K562 (cell line): ENCODE measurements around the gene TCIRG1. TPM values are rescaled to one million over a fixed set of nuclear protein-coding genes. Genes with fewer than 3 reads are reported as not detected.
A peak's percentile ranks its signal among the peaks of the same experiment; 100 is the strongest.

ENCODE experiments used
- ARID2 ChIP-seq: fragments of 450-650 bp; IDR thresholded peaks from 2 replicates; pipeline ENCODE4 v1.6.1; 2017; ENCODE audit warnings: antibody characterized with exemption, mild to moderate bottlenecking
- BDP1 ChIP-seq: IDR thresholded peaks from 3 replicates; pipeline ENCODE4 v1.6.1; 2011; ENCODE audit not compliant: insufficient read length, insufficient read depth
- BRCA1 ChIP-seq, 2 experiments: fragments of 450-650 bp in 1 of 2; sonication (generic) in 1 of 2; formaldehyde crosslinking in 1 of 2; IDR thresholded peaks; 2 replicates each; pipeline versions ENCODE4 v1.5.0 to v1.6.1; 2017 to 2020; ENCODE audit warnings: mild to moderate bottlenecking in 1 of 2, missing genetic modification reagents in 1 of 2
- CBFA2T2 ChIP-seq: fragments of 450-650 bp; conservative IDR thresholded peaks from 2 replicates; pipeline ENCODE4 v1.6.1; 2017; ENCODE audit warnings: mild to moderate bottlenecking
- CBX1 ChIP-seq: sonication (generic); IDR thresholded peaks from 2 replicates; pipeline ENCODE4 v1.6.1; 2016; ENCODE audit warnings: antibody characterized with exemption, low read depth, mild to moderate bottlenecking
- ETS1 ChIP-seq: conservative IDR thresholded peaks from 2 replicates; pipeline ENCODE4 v1.6.1; 2011; ENCODE audit warnings: low read depth, mild to moderate bottlenecking, low read length; ENCODE audit not compliant: control insufficient read depth
- HDAC8 ChIP-seq: fragments of 450-650 bp; IDR thresholded peaks from 2 replicates; pipeline ENCODE4 v1.6.1; 2016; ENCODE audit warnings: mild to moderate bottlenecking, missing genetic modification characterization, moderate library complexity, missing compliant biosample characterization
- POLR2AphosphoS2 ChIP-seq: IDR thresholded peaks from 2 replicates; pipeline ENCODE4 v1.6.1; 2012; ENCODE audit warnings: low read length, improper control_type of control experiment
- RFX1 ChIP-seq: fragments of 450-650 bp; IDR thresholded peaks from 2 replicates; pipeline ENCODE4 v1.6.1; 2016; ENCODE audit warnings: mild to moderate bottlenecking, moderate library complexity
- RFX5 ChIP-seq: IDR thresholded peaks from 2 replicates; pipeline ENCODE4 v1.6.1; 2011; ENCODE audit warnings: low read depth, mild to moderate bottlenecking, improper control_type of control experiment, low read length
- RUNX1 ChIP-seq: sonication (generic); IDR thresholded peaks from 2 replicates; pipeline ENCODE4 v1.6.1; 2016; ENCODE audit warnings: antibody characterized with exemption, low read depth
- SMAD4 ChIP-seq: fragments of 250-450 bp; sonication (Bioruptor Pico); conservative IDR thresholded peaks from 2 replicates; pipeline ENCODE4 v1.8.0; 2021; ENCODE audit warnings: inconsistent platforms, mild to moderate bottlenecking, moderate library complexity
- SRF ChIP-seq, 2 experiments: fragments of 250-450, 450-650 bp in 1 of 2; sonication (Bioruptor Pico) in 1 of 2; sonication (generic) in 1 of 2; formaldehyde crosslinking; IDR thresholded peaks; 2 replicates each; pipeline versions ENCODE4 v1.5.0 to v1.5.1; 2020 to 2022; ENCODE audit warnings: mild to moderate bottlenecking in 1 of 2, missing genetic modification reagents in 1 of 2
- THAP7 ChIP-seq: fragments of 250-450 bp; sonication (Bioruptor Pico); IDR thresholded peaks from 2 replicates; pipeline ENCODE4 v1.5.0; 2021
- ZEB2 ChIP-seq: fragments of 450-650 bp; IDR thresholded peaks from 2 replicates; pipeline ENCODE4 v1.6.1; 2016
- ZNF318 ChIP-seq, 2 experiments: fragments of 450-650 bp; IDR thresholded peaks; 2 replicates each; pipeline ENCODE4 v1.6.1; 2016; ENCODE audit warnings: mild to moderate bottlenecking in 2 of 2, borderline replicate concordance in 1 of 2, low read depth in 1 of 2, moderate library complexity in 1 of 2
- ZZZ3 ChIP-seq: fragments of 450-650 bp; IDR thresholded peaks from 2 replicates; pipeline ENCODE4 v1.6.1; 2016; ENCODE audit warnings: antibody characterized with exemption, mild to moderate bottlenecking, moderate library complexity
- polyA plus RNA-seq, 8 experiments: library from polyadenylated mRNA; depleted of rRNA in 4 of 8; stranded (reverse) in 5 of 8; unstranded in 3 of 8; fragments of >200 nt; fragmentation: Nextera tagmentation in 2 of 8; fragmentation: Illumina TruSeq in 1 of 8; extraction: Ambion mirVana in 2 of 8; extraction: Trizol in 1 of 8; gene quantifications; 2 replicates each; pipeline versions ENCODE4 v1.2.1 to v1.2.3, GENCODE V29; 2011 to 2014; ENCODE audit warnings: inconsistent platforms in 1 of 8, missing spikeins in 1 of 8
- total RNA-seq, 7 experiments: library from RNA; depleted of rRNA in 6 of 7; stranded (reverse); fragments of >200 nt in 6 of 7; fragmentation: Illumina TruSeq in 2 of 7; extraction: Trizol in 2 of 7; gene quantifications; 2 replicates each; pipeline versions ENCODE4 v1.2.1 to v1.2.3, GENCODE V29; 2011 to 2021; ENCODE audit warnings: low replicate concordance in 1 of 7

TCIRG1 gene
- total and polyA plus RNA-seq, 9 of the 15 experiments (the other 6 are each of a cell fraction or from before 2014, with no cell fraction given) = 0.49 to 143 (median 24.4) TPM

- TF ChIP-seq ETS1 = no peak
- TF ChIP-seq POLR2AphosphoS2 = no peak
- no peak for TF ChIP-seq BRCA1 (IDR thresholded peaks at IDR 0.05)
- no peak for TF ChIP-seq BRCA1 (CRISPR knock-in tag; IDR thresholded peaks at IDR 0.05)
- no peak for TF ChIP-seq ARID2
- peak in 1 of 2 experiments; percentile 31; a peak in 1 of 4 replicates for TF ChIP-seq SRF (CRISPR knock-in tag; IDR thresholded peaks at IDR 0.05)
- TF ChIP-seq THAP7 (CRISPR knock-in tag) = no peak
- TF ChIP-seq CBFA2T2 = no peak
- TF ChIP-seq BDP1 = no peak
- no peak for TF ChIP-seq ZZZ3
- TF ChIP-seq RFX5 = no peak
- TF ChIP-seq HDAC8 = no peak
- TF ChIP-seq ZNF318 (IDR thresholded peaks at IDR 0.05; ENCODE audit: borderline replicate concordance in 1 of 2, low read depth in 1 of 2) = no peak
- TF ChIP-seq ZEB2 = no peak
- no peak for TF ChIP-seq RUNX1
- no peak for TF ChIP-seq CBX1
- 0 out of 2 replicates have a peak, but pooled peaks have one; percentile 13 for TF ChIP-seq SMAD4
- TF ChIP-seq RFX1 = no peak
These were observed 28.5 kb upstream of the TCIRG1 start, which contains the start of gene ALDH3B1 (continued) for GRCh38 chr11:68010090-68011041.
